ENCODE results near the gene ZNF536.
A peak's percentile ranks its signal among the peaks of the same experiment; 100 is the strongest.

Gene ZNF536

DNA sequence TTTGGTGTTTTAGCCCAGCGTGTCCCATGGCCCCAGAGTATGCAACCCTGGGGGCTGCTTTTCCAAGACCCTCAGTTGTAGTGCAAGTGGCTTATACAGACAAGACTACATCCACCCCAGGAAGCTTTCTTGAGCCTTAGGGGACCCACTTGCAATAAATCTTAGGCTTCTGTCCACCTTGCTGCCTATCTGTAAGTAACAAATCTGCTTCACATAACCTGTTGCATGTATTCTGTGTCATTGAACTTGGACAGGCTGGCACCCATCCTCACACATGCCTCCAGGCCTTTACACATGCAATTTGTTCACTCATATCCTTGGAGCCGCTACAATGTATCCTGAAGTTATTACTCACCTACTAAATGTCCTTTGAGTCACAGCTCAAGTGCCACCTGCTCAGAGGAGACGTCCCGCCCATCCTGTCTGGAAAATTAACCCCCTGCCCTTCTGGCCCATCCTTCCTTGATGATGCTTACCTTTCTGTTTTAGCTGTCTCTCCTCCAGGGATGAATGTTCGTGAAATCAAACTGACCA, 101.2 kb downstream of the ZNF536 start:
- H3K36me3 Mint-ChIP-seq (ENCODE audit: low read depth), result no peaks in the 10 kb centered on the region
- H3K27ac Mint-ChIP-seq, result no peak overlapping the region
- no peak overlapping the region for H3K4me3 Mint-ChIP-seq
- H3K27me3 Mint-ChIP-seq (ENCODE audit: low read depth, poor library complexity), result peaks cover 19% of the 10 kb centered on the region
- TF ChIP-seq, protein P1, sequence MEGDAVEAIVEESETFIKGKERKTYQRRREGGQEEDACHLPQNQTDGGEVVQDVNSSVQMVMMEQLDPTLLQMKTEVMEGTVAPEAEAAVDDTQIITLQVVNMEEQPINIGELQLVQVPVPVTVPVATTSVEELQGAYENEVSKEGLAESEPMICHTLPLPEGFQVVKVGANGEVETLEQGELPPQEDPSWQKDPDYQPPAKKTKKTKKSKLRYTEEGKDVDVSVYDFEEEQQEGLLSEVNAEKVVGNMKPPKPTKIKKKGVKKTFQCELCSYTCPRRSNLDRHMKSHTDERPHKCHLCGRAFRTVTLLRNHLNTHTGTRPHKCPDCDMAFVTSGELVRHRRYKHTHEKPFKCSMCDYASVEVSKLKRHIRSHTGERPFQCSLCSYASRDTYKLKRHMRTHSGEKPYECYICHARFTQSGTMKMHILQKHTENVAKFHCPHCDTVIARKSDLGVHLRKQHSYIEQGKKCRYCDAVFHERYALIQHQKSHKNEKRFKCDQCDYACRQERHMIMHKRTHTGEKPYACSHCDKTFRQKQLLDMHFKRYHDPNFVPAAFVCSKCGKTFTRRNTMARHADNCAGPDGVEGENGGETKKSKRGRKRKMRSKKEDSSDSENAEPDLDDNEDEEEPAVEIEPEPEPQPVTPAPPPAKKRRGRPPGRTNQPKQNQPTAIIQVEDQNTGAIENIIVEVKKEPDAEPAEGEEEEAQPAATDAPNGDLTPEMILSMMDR (IDR thresholded peaks at IDR 0.05), result no peak
- H3K9me3 Mint-ChIP-seq, result peaks cover 5% of the 10 kb centered on the region
- peaks cover 7% of the 10 kb centered on the region for H3K4me1 Mint-ChIP-seq
- no peak for DNase-seq

DNA sequence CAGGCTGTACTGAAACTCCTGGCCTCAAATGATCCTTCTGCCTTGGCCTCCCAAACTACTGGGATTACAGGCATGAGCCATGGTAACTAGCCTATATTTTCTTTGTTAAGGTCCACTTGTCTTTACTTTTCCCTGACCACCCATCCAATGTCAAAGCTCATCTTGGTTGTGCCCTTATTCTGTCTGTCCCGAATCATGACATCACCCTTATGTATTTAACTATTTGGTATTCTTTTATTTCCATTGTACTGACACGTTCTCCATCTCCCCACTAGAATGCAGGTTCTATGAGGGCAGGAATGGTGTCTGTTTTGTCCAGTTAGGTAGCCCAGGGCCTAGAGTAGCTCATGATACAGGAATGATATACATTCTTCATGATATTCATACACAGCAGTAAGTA, 104.8 kb downstream of the ZNF536 start:
- Mint-ChIP-seq H3K36me3 (ENCODE audit: low read depth) (no peaks in the 10 kb centered on the region), H3K27ac (no peak overlapping the region), H3K4me1 (peaks cover 24% of the 10 kb centered on the region), H3K9me3 (peaks cover 5% of the 10 kb centered on the region), H3K4me3 (no peak overlapping the region), H3K27me3 (ENCODE audit: low read depth, poor library complexity) (peaks cover 25% of the 10 kb centered on the region)
- TF ChIP-seq, protein P1 (IDR thresholded peaks at IDR 0.05), result no peak
- DNase-seq, result no peak

DNA sequence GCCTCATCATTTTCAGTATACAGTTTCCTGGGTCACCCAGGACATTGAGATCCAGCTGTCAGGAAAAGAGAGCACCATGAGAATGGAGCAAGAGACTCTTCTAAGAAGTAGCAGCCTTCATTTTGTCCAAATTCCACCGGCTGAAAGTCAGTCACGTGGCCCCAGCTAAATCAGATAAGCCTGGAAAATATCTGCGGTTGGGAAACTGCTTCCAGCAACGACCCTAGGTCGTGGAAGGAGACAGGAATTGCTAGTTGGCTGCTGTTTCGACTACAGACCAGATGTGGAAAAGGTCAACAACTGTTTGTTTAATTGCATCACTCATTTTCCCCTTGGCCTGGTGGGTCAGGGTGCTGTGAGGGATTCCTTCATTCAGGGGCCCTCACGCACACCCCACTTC, 107.0 kb downstream of the ZNF536 start:
- Mint-ChIP-seq H3K36me3 (ENCODE audit: low read depth) (no peaks in the 10 kb centered on the region), H3K4me3 (no peak overlapping the region), H3K4me1 (peaks cover 24% of the 10 kb centered on the region), H3K9me3 (no peaks in the 10 kb centered on the region), H3K27ac (no peak overlapping the region), H3K27me3 (ENCODE audit: low read depth, poor library complexity) (peaks cover 30% of the 10 kb centered on the region)
- TF ChIP-seq, protein P1 (IDR thresholded peaks at IDR 0.05), result no peak
- DNase-seq, result no peak

DNA sequence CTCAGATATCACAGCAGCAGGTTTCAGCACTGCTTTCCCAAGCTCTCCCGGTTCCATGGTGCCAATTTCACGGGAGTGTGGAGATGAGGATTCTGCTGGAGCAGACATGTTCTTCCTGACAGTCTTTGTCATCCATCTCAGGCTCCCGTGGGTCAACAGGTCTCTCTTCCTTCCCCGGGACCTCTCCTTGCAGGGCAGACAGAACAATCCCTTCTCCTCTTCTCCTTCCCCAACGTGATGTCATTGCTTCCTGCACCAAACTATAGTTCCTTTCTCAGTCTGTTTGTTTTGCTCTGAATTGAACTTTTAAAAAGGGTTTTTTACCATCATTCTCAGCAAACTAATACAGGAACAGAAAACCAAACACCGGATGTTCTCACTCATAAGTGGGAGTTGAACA, 107.9 kb downstream of the ZNF536 start:
- Mint-ChIP-seq H3K9me3 (no peaks in the 10 kb centered on the region), H3K27me3 (ENCODE audit: low read depth, poor library complexity) (peaks cover 33% of the 10 kb centered on the region), H3K27ac (peak overlapping the region; percentile 78), H3K4me1 (peaks cover 24% of the 10 kb centered on the region), H3K36me3 (ENCODE audit: low read depth) (no peaks in the 10 kb centered on the region), H3K4me3 (no peak overlapping the region)
- DNase-seq, result no peak
- TF ChIP-seq, protein P1 (IDR thresholded peaks at IDR 0.05), result no peak

DNA sequence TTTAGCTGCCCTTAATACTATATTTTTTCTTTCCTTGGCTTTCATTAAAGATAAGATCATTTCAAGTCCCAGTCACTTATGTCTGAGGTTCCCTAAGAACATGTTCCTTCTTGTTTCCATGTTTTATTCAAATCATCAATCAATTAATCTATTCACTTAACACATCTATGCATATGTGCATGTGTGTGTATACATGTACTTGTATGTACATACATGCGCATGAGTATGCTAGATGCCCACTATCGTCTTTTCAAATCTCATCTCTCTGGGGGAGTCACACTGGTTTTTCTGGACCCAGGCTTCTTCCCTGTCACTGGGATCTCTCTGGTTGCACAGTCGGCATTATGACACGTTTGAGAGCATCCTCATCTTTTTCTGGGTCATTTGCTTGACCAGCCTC, 108.9 kb downstream of the ZNF536 start:
- Mint-ChIP-seq H3K4me1 (peaks cover 19% of the 10 kb centered on the region), H3K4me3 (no peak overlapping the region), H3K36me3 (ENCODE audit: low read depth) (no peaks in the 10 kb centered on the region), H3K27ac (no peak overlapping the region), H3K27me3 (ENCODE audit: low read depth, poor library complexity) (peaks cover 33% of the 10 kb centered on the region), H3K9me3 (no peaks in the 10 kb centered on the region)
- no peak for DNase-seq
- TF ChIP-seq, protein P1 (IDR thresholded peaks at IDR 0.05), result no peak

DNA sequence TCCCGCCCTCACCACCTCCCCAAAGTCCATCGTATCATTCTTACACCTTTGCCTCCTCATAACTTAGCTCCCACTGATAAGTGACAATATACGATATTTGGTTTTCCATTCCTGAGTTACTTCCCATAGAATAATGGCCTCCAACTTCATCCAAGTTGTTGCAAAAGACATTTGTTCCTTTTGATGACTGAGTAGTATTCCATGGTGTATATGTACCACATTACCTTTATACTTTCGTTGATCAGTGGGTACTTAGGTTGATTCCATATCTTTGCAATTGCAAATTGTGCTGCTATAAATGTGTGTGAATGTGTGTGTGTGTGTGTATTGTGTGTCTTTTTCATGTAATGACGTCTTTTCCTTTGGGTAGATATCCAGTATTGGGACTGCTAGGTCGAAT, 109.6 kb downstream of the ZNF536 start:
- Mint-ChIP-seq H3K36me3 (ENCODE audit: low read depth) (no peaks in the 10 kb centered on the region), H3K27me3 (ENCODE audit: low read depth, poor library complexity) (peaks cover 33% of the 10 kb centered on the region), H3K9me3 (no peaks in the 10 kb centered on the region), H3K4me3 (no peak overlapping the region), H3K27ac (no peak overlapping the region), H3K4me1 (peaks cover 17% of the 10 kb centered on the region)
- TF ChIP-seq, protein P1 (IDR thresholded peaks at IDR 0.05), result no peak
- no peak for DNase-seq

All from nephron progenitor cell (in vitro differentiated cells).